Colonic mucosa (tissue), 4 donors: ENCODE results near the gene PADI1. TPM values are rescaled to one million over a fixed set of nuclear protein-coding genes. Genes with fewer than 3 reads are reported as not detected.

ENCODE experiments used
- DNase-seq: peaks from one replicate; pipeline ENCODE4 v3.0.0-alpha.2; 2020
- H3K27ac ChIP-seq: fragments of 200-600 bp; one replicate; pipeline ENCODE4 v1.8.0; 2021
- H3K27me3 ChIP-seq: fragments of 200-600 bp; one replicate; pipeline ENCODE4 v1.8.0; 2021
- H3K36me3 ChIP-seq: fragments of 200-600 bp; one replicate; pipeline ENCODE4 v1.8.0; 2021
- H3K4me1 ChIP-seq: fragments of 200-600 bp; one replicate; pipeline ENCODE4 v1.8.0; 2021; ENCODE audit warnings: mild to moderate bottlenecking
- H3K4me3 ChIP-seq: fragments of 200-600 bp; one replicate; pipeline ENCODE4 v1.8.0; 2021
- H3K9ac ChIP-seq, 2 donors: one replicate each; pipeline ENCODE4 v1.7.0; 2013; ENCODE audit warnings: control low read depth in 2 of 2, low read depth in 2 of 2, low read length in 2 of 2
- H3K9me3 ChIP-seq: fragments of 200-600 bp; one replicate; pipeline ENCODE4 v1.8.0; 2021
- CTCF ChIP-seq: fragments of 200-600 bp; IDR thresholded peaks from one replicate; pipeline ENCODE4 v1.8.0; 2022; ENCODE audit warnings: antibody characterized with exemption, mild to moderate bottlenecking
- intact Hi-C: fragments of 100-400 bp; cut with DNase I; formaldehyde crosslinking; loops from one replicate; pipeline ENCODE4 v1.14.1; 2022
- total RNA-seq, 2 donors: library from RNA; stranded (reverse); fragmentation: NEBNext Ultra II Directional in 1 of 2; extraction: Animal tissue kit (Norgen Biotek cat#: 25700) in 1 of 2; gene quantifications; one replicate each; pipeline ENCODE4 v1.2.1, GENCODE V29; 2021
- donor health status: healthy.
- donor health status: DM: no; HTN: no; CAD: no.
- donor health status: DM: no; HTN: no; CAD: no.

PADI1 gene
- total RNA-seq, 2 donors from 2014 or later: 0.47 to 0.50 TPM

- no peak overlapping the region for H3K9ac ChIP-seq
- no peaks in the 10 kb centered on the region for H3K4me1 ChIP-seq
- H3K27me3 ChIP-seq: no peaks in the 10 kb centered on the region
- DNase-seq: no peak
- no peak overlapping the region for H3K27ac ChIP-seq
- no peak overlapping the region for H3K4me3 ChIP-seq
- no peaks in the 10 kb centered on the region for H3K36me3 ChIP-seq
- intact Hi-C loops: no loop called here
- H3K9me3 ChIP-seq: no peaks in the 10 kb centered on the region
- no peak for TF ChIP-seq CTCF
These were observed 10.6 kb downstream of the PADI1 start for GRCh38 chr1:17215545-17215890.

GRCh38 chr1:17216078-17216477 is 11.2 kb downstream of the PADI1 start:
- H3K4me3 ChIP-seq: no peak overlapping the region
- intact Hi-C loops: no loop called here
- DNase-seq: no peak
- no peaks in the 10 kb centered on the region for H3K4me1 ChIP-seq
- TF ChIP-seq CTCF: no peak
- H3K27me3 ChIP-seq: no peaks in the 10 kb centered on the region
- H3K36me3 ChIP-seq: no peaks in the 10 kb centered on the region
- H3K9me3 ChIP-seq: no peaks in the 10 kb centered on the region
- H3K27ac ChIP-seq: no peak overlapping the region
- H3K9ac ChIP-seq: no peak overlapping the region

- TF ChIP-seq CTCF: no peak
- Histone ChIP-seq H3K9ac (no peak overlapping the region), H3K27me3 (no peaks in the 10 kb centered on the region), H3K4me3 (no peak overlapping the region), H3K9me3 (no peaks in the 10 kb centered on the region), H3K27ac (no peak overlapping the region), H3K4me1 (no peaks in the 10 kb centered on the region), H3K36me3 (no peaks in the 10 kb centered on the region)
- no peak for DNase-seq
- intact Hi-C loops: no loop called here
These were observed 12.7 kb downstream of the PADI1 start for GRCh38 chr1:17217607-17218006.

- Histone ChIP-seq H3K4me3 (no peak overlapping the region), H3K4me1 (no peaks in the 10 kb centered on the region), H3K27me3 (no peaks in the 10 kb centered on the region), H3K36me3 (no peaks in the 10 kb centered on the region), H3K9ac (no peak overlapping the region), H3K9me3 (no peaks in the 10 kb centered on the region), H3K27ac (no peak overlapping the region)
- TF ChIP-seq CTCF: no peak
- DNase-seq: no peak
- intact Hi-C loops: no loop called here
These were observed 14.0 kb downstream of the PADI1 start for GRCh38 chr1:17218939-17219338.

GRCh38 chr1:17220287-17220686 is 15.4 kb downstream of the PADI1 start:
- no peaks in the 10 kb centered on the region for H3K36me3 ChIP-seq
- no peaks in the 10 kb centered on the region for H3K4me1 ChIP-seq
- no peak for TF ChIP-seq CTCF
- intact Hi-C loops: loop anchor here (5.0 kb wide), 1 partner anchor 83 kb away; no protein-coding TSS in a partner anchor
- H3K9me3 ChIP-seq: no peaks in the 10 kb centered on the region
- no peak overlapping the region for H3K27ac ChIP-seq
- no peak for DNase-seq
- no peak overlapping the region for H3K9ac ChIP-seq
- H3K4me3 ChIP-seq: no peak overlapping the region
- no peaks in the 10 kb centered on the region for H3K27me3 ChIP-seq

- Histone ChIP-seq H3K4me3 (no peak overlapping the region), H3K9me3 (no peaks in the 10 kb centered on the region), H3K27ac (no peak overlapping the region), H3K9ac (no peak overlapping the region), H3K36me3 (no peaks in the 10 kb centered on the region), H3K27me3 (no peaks in the 10 kb centered on the region), H3K4me1 (no peaks in the 10 kb centered on the region)
- TF ChIP-seq CTCF: no peak
- DNase-seq: no peak
- intact Hi-C loops: loop anchor here (5.0 kb wide), 1 partner anchor 85 kb away; no protein-coding TSS in a partner anchor
These were observed 17.6 kb downstream of the PADI1 start for GRCh38 chr1:17222557-17222956.
